Measurements from ENCODE around the gene DNAH6.

The DNAH6 gene

DNA sequence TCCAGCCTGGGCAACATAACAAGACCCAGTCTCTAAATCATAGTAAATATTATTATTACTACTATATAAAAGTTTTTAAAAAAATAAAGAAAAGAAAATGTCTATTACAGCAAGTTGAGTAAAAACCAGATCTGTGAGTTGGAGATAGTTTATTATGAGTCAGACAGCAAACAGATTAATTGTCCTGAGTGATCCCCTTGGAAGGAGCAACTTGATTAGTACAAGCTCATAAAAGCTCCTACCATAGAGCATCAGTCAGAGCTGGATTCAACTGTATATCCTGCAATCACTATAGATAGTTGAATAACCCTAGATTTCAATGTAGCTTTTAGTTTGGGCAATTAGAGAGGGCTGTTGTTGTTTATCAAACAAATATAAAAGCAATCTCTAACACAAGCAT lies 280.5 kb downstream of the DNAH6 start:
- DNase-seq (ENCODE audit: low read depth, low spot score) = no peak

DNA sequence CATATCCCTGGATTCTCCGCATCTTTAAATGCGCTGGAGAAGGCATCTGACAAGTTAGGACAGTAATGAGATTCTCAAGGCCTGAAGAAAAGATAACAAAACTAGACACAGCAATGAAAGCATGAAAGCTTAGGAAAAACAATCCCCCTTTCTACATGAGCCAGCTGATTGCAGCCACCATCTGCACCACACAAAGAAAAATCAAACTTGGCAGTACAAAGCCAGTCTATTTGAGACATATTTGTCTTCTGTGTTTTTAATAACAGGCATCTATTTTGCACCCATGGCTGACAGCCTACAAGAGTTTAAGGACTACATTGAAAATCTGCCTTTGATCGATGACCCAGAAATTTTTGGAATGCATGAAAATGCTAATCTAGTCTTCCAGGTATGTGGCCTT lies 281.0 kb downstream of the DNAH6 start:
- no peak for DNase-seq (ENCODE audit: low read depth, low spot score)

DNA sequence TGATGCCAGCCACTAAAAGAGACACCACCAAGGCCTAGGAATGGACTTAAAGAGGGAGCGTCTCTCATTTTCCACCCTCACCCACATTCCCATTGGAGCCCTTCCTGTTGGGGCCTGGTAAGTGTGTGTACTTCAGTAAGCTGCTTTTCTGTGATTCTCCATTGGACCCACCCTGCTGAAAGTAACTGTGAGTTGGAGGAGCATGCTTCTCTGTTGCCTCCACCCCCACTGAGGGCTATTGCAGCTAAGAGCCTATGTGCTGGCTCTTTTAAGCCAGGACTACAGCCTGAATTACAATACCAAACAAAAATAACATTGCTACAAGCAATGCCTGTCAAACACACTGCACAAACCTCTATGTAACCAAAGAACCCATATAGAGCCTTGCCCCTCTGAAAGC lies 283.5 kb downstream of the DNAH6 start:
- no peak for DNase-seq (ENCODE audit: low read depth, low spot score)

DNA sequence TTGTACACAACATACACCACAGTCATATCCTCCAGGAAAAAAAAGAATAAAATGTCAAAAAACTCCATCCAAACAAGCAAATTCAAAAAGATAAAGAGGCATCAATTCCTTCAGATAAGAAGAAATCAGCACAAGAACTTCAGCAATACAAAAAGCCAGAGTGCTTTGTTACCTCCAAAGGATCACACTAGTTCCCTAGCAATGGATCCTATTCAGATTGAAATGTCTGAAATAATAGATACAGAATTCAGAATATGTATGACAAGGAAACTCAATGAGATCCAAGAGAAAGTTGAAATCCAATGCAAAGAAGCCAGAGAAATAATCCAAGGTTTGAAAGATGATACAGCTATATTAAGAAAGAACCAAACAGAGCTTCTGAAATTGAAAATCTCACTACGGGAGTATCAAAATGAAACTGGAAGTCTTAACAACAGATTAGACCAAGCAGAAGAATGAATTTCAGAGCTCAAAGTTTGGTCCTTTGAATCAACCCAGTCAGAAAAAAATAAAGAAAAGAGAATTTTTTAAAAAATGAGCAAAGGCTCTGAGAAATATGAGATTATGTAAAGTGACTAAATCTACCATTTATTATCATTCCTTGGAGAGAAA lies 284.0 kb downstream of the DNAH6 start:
- no peak for DNase-seq (ENCODE audit: low read depth, low spot score)

DNA sequence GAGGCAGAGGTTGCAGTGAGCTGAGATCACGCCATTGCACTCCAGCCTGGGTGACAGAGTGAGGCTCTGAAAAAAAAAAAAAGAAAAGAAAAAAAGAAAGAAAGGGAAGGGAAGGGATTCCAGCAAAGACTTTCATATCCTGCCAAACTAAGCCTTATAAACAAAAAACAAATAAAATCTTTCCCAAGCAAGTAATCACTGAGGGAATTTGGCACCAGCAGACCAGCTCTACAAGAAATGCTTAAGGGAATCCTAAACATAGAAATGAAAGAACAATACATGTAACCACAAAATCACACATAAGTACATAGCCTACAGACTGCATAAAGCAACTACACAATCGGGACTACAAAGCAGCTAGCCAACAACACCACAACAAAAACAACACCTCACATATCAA lies 285.5 kb downstream of the DNAH6 start:
- no peak for DNase-seq (ENCODE audit: low read depth, low spot score)

DNA sequence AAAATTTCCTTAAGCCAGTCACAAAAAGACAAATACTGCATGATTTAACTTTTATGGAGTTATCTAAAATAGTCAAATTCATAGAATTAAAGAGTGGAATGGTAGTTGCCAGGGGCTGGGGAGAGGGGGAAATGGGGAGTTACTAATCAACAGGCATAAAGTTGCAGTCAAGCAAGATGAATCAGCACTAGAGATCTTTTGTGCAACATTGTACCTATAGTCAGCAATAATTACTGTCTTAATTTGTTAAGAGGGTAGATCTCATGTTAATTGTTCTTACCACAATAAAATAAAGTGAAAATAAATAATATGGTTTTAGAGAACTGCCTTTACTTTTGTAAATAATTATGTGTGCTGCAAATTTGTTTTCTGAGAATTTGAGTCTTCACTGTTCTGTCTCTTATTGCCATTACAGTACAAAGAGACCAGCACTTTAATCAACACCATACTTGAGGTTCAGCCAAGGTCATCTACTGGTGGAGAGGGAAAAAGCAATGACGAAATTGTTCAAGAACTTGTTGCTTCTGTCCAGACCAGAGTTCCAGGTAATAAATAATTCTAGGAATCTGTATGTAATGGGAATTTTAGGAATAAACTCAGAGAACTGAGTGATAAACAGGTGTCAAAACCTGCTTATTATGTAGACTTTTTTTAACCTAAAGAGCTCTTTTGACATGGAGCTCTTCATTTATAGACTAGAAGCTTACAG lies 289.1 kb downstream of the DNAH6 start:
- no peak for DNase-seq (ENCODE audit: low read depth, low spot score)

DNA sequence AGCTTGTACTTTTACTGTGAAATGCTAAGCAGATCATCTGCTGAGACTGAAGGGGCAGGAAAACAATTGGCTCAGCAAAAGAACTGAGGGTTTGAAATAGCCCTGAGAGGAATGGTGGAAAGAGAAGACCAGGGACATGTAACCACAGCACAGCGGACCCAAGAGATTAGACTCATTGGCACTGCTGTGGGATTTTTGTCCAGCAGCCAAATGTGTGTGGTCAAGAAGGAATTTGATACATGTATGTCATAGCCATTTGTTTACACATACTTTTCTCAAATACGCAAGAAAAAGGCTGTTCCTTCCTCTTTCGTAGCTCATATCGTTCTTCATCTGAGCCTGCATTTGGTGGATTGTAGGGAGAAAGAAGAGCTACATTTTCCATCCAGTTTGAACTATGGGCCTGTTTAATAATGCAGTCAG lies 290.8 kb downstream of the DNAH6 start:
- no peak for DNase-seq (ENCODE audit: low read depth, low spot score)

DNA sequence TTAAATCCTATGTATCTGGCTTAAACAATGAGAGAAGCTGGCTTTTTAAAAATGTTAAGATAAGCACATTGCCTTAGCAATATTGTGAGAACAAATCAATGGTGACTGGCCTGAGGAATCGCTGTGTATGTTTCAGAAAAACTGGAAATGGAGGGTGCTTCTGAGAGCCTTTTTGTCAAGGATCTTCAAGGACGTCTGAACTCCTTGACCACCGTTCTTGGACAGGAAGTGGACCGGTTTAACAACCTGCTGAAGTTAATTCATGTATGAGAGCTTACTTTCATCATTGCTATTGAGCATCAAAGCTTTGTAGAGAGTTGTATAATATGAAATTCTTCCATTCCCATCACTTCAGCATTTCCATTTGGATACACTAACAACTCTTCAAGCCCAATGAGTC lies 292.0 kb downstream of the DNAH6 start:
- no peak for DNase-seq (ENCODE audit: low read depth, low spot score)

DNA sequence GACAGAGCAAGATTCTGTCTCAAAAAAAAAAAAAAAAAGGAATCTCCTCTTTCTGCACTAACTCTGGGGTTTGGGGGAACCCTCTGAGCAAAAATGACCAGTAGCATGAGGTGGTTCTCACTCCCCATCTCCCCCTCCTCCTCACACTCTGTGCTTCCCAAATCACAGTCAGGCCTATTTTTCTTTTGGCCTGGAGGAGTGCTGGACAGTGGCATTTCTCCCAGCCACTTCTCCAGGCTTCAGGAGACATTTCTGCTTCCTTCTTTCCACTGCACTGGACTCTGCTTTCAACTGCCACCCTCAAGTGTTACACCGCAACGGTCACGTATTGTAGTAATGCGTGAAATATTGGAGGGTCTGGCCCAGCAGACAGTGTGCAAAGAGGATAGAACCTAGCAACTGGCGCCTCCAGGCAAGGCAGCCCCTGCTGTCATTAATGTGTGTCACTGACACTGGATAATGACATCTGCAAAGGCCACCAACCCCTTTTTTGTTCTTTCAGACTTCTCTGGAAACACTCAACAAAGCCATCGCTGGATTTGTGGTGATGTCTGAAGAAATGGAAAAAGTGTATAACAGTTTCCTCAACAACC lies 295.6 kb downstream of the DNAH6 start:
- no peak for DNase-seq (ENCODE audit: low read depth, low spot score)

DNA sequence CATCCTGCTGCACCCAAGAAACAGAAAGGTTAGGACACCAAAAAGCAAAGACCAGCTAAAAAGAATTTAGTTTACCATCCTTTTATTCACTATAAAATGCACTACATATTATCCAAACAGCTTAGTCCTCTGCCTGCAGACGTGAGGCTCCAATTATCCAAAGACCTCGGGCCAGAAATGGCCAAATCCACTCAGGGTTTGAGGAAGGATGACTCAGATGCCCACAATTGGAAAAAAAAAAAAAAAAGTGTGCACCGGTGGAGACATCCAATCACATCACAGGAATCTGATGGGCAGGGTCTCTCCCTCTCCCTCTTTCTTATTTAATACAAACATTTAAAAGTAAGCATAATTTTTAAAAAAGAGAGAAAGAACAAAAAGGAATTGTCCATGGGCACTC lies 298.8 kb downstream of the DNAH6 start:
- no peak for DNase-seq (ENCODE audit: low read depth, low spot score)

DNA sequence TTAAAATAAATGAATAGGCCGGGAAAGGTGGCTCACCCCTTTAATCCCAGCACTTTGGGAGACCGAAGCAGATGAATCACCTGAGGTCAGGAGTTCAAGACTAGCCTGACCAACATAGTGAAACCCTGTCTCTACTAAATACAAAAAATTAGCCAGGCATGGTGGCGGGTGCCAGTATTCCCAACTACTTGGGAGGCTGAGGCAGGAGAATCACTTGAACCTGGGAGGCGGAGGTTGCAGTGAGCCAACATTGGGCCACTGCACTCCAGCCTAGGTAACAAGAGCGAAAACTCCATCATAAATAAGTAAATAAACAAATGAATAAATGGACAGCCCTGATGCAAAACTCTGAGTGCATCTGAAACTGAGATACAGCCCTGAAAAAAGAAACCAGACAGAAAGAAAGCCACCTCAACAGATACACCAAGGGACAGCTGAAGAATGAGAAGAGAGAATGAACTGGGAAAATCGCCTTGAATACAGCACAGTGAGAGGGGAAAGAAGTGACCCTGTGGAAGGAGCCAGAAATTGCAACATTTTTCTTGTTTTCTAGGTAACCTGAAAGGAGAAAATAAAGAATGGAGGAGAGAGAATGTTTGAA lies 300.2 kb downstream of the DNAH6 start:
- no peak for DNase-seq (ENCODE audit: low read depth, low spot score)

DNA sequence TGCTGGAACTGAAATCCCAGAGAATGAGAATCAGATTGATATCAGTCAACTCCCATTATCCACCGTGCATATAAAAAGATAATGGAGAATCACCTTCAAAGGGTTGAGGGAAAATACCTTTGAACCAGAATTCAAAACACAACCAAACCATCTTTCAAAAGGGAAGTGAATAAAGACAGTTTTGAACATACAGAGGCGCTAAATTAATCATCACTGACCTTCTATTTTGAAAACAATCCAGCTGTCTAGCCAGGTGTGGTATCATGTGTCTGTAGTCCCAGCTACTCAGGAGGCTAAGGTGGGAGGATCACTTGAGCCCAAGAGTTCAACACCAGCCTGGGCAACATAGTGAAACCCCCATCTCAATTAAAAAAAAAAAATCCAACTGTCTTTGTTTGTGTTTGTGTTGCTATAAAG lies 300.9 kb downstream of the DNAH6 start:
- DNase-seq (ENCODE audit: low read depth, low spot score) = no peak

DNA sequence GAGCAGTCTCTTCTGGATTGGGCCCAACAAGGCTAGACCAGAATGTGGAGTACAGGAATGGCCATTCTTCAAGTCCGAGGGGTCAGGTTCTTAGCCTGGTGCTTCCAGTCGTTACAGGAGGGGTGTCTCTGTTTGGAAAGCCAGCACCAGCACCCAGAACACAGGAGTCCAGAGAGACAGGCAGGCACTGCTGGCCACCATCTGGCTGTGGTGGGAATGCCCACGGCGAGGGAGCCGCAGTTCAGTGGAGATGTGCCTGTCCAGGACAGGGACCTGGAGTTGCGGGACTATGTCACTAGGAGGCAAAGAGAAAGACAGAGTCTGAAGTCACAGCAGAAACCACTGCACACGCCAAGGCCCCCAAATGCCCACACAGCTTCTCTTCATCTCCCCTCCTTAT lies 305.5 kb downstream of the DNAH6 start:
- no peak for DNase-seq (ENCODE audit: low read depth, low spot score)

DNA sequence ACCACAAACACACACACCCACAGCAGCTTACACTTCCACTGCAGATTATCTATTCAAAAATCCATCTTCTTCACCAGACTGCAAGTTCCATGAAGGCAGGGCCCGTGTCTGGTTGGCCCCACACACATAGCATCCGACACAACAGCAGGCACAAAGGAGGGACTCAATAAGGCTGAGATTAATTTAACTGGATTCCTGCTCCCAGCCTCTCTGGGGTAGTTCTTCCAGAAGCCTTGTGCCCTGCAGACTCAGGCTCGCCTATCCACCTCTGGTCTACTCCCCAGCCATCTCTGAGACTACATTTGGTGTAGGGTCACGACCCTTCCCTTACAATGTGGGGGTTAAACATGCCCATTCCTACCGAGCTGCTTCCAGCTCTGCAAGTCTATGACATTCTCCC lies 306.9 kb downstream of the DNAH6 start:
- DNase-seq (ENCODE audit: low read depth, low spot score) = no peak

DNA sequence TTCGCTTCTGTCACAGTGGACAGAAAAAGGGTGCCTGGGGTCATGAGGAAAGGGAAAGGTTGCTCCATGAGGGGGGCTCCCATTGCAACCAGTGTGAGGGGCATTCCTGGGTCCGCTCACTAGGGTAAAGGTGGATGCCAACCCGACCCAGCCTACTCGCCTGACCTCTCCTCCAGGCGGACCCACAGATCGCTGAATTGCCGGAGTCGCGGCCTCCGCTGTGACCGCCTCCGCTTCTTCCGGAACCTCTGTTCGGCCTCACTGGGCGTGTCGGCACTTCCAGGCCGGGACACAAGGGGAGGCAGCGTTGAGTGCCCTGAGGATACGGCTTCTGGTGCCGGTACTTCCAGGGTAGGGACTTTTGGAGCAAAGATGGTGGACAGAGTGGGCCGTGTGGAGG lies 307.5 kb downstream of the DNAH6 start:
- DNase-seq (ENCODE audit: low read depth, low spot score) = no peak

DNA sequence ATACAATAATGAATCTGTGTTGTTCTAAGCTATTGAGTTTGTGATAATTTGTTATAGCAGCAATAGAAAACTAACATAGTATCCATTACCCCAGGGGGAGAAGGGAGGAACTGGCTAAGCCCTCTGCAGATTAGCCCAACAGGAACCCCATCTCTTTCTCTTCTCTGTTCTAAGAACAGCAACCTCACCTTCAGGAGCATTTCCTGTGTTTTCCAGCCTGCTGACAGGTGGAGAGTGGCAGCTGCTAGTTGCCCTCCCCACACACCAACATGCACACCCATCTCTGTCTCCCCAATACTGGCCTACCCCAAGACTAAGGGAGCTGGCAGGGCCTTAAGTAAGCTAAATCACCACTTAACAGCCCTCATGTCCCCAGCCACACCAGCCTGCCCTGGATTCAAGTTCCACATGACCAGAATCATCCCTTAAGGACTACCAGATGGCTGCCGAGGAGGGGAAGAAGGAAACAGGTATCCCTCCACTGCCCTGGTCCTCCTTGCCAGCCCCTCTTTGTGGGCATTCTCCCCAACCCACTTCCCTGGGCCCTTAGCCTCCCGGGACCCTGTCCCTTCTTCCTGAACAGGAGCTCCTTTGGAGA lies 311.8 kb downstream of the DNAH6 start:
- no peak for DNase-seq (ENCODE audit: low read depth, low spot score)

DNA sequence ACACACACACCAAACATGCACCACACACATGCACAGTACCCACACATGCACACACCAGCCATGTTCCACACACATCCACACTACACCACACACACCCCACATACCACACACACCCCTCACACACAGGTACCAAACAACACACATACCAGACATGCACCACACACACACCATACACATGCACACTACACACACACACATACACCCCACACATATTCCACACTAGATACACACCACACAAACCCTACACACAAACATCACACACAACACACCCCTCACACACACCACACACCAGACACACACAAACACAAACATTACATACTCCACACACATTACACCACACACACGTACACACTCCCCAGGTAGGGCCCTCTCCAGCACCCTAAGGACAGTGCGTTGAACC lies 313.4 kb downstream of the DNAH6 start:
- DNase-seq (ENCODE audit: low read depth, low spot score) = no peak

DNA sequence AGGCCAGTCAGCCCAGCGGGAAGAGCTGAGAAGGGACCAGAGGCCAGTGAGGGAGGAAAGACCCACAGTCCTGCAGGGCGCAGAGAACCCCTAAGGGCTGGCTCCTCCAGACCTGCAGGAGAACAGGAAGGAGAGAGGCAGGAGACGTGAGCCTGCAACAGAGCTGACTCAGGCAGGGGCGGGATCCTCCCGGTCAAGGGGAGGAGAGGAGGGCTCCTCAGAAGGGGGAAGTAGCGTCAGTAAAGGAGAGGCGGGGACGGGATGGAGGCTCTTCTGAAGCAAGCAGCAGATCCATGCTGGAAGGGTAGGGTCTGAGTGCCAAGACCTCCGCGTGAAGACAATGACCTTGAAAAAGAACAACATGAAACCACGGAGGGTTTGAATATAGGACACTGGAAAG lies 313.8 kb downstream of the DNAH6 start:
- no peak for DNase-seq (ENCODE audit: low read depth, low spot score)

DNA sequence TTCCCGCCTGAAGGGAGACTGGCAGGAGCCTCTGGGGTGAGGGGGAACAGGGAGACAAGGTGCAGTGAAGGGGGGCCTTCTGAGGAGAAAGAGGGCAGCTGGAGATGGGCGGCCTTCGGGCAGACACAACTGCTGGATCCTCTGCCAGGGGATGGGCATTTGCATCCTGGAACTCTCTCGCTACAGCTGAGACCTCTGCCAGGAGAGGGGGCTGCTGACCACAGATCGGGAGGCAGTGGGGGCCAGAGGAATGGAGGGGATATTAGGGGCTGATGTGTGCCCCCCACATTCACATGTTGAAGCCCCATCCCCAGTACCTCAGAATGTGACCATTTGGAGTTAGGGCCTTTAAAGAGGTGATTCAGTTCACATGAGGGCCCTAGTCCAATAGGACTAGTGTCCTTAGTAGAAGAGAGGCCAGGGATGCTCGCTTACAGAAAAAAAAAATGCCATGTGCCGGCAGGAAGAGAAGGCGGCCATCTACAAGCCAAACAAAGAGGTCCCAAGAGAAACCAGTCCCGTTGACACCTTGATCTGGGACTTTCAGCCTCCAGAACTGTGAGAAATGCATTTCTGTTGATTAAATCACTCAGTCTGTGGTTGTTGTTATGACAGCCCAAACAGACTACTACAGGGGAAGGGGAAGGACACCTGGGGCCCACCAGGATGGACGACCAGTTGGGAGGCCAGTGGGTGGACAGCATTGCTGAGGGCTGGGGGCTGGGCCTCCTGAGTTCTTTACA lies 314.6 kb downstream of the DNAH6 start:
- no peak for DNase-seq (ENCODE audit: low read depth, low spot score)

DNA sequence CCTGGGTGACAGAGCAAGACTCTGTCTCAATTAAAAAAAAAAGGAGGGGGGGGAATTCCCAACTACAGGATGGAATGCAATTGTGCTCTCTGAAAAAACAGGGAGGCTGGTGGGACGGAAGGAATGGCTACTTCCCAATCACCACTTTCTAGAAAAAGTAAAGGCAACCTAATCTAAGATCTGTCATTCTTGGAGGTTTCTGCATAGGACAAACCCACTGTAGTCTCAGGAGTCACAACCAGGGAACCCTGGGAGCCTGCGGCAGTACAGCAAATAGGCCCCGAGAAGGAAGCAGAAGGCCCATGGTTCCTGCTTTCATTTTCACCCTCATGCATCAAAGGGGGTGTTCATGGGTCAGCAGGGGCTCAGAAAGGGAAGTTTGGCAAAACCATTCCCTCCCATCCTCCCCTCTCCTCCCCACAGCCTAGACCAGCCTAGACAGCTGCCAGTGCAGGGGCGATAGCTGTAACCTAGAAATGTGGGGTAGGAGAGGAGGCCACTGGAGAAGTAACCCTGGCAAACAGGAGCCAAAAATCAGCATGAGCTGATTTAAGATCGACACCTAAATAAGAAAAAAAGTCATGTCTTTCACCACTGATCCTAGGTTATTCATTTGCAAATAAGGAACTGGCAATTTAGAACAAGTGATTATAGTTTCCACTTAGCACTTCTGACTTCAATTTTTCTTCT lies 316.6 kb downstream of the DNAH6 start:
- DNase-seq (ENCODE audit: low read depth, low spot score) = no peak

DNA sequence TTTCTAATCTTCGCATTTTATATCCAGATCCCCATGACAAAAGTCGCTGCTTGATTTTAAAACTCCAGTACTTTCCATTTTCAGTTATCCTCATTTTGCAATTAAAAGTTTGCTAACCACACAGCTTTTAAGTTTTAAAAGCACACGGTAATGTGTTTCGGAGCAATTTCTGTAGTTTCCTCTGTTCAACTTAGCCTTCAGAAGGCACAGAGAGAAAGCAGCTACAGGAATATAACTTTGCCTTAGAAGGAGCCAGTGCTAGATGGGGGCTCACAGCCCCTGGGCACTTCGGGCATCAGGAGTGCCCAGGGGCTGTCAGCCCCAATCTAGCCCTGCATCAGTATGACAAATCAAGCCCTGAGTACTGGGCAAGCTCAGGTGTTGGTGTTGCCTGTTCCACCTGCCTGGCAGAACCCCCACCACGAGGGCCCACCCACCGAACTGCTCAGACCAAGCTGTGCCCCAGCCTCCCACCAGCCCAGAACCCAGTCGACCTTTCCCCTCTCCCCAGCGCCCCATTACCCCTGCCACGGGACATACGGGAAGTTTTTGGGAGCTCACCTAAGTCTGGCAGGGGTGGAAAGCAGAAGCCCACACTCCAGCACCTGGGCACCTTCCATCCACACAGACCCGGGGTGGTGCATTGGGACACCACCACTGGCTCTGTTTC lies 317.3 kb downstream of the DNAH6 start:
- no peak for DNase-seq (ENCODE audit: low read depth, low spot score)
